ENCODE measurements around the gene HLA-A.

The HLA-A gene

GRCh38 chr6:29935273-29935955 lies 6.9 kb upstream of the HLA-A start:
- no peak for DNase-seq (ENCODE audit: low spot score)

GRCh38 chr6:29938746-29939508 lies 3.4 kb upstream of the HLA-A start:
- no peak for DNase-seq (ENCODE audit: low spot score)

GRCh38 chr6:29941016-29941415 lies 1.3 kb upstream of the HLA-A start:
- no peak for DNase-seq (ENCODE audit: low spot score)

GRCh38 chr6:29941471-29941870 lies 861 bp upstream of the HLA-A start:
- no peak for DNase-seq (ENCODE audit: low spot score)

GRCh38 chr6:29941916-29942274 lies 437 bp upstream of the HLA-A start:
- DNase-seq (ENCODE audit: low spot score) = peak; percentile 22

- DNase-seq (ENCODE audit: low spot score) = peak; percentile 11
These were observed 978 bp downstream of the HLA-A start for GRCh38 chr6:29943053-29943966.

- no peak for DNase-seq (ENCODE audit: low spot score)
These were observed 3.0 kb downstream of the HLA-A start for GRCh38 chr6:29945281-29945820.

DNA sequence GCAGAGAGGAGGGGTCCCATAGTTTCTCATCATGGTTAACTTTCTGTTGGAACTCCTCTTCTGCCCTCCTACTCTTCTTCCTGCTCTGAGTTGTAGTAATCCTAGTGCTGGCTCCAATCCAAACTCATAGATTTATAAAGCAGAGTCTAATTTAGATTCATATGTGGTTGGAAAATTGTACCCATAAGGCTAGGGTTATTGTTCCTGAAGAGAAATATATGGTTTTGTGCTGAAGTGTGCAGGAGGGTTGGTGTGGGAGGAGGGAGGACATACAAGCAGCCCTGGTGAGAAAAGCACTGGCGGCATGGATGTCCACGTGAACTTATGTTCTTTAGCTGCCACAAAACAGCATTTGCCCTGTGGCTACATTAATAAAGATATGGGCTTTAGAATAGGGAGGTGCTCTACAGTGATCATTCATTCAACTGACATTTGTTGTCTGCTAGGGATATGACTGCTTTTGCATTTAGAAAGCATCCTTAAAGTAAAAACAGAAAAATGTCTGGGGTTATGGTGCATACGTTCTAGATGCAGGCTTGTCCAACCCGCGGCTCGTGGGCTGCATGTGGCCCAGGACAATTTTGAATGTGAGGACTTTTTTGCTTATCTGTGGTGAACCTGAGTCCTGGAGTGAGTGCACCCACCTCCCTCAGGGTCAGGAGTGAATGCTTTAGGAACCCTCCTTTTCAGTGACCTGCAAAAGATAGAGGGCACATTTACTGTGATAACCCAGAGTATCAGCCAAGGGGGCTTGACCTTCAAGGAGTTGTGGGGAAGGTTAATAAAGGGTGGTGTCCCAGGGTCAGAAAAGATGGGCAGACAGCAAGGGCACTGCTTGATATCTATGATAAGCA lies 4.1 kb downstream of the HLA-A start:
- no peak for DNase-seq (ENCODE audit: low spot score)

DNA sequence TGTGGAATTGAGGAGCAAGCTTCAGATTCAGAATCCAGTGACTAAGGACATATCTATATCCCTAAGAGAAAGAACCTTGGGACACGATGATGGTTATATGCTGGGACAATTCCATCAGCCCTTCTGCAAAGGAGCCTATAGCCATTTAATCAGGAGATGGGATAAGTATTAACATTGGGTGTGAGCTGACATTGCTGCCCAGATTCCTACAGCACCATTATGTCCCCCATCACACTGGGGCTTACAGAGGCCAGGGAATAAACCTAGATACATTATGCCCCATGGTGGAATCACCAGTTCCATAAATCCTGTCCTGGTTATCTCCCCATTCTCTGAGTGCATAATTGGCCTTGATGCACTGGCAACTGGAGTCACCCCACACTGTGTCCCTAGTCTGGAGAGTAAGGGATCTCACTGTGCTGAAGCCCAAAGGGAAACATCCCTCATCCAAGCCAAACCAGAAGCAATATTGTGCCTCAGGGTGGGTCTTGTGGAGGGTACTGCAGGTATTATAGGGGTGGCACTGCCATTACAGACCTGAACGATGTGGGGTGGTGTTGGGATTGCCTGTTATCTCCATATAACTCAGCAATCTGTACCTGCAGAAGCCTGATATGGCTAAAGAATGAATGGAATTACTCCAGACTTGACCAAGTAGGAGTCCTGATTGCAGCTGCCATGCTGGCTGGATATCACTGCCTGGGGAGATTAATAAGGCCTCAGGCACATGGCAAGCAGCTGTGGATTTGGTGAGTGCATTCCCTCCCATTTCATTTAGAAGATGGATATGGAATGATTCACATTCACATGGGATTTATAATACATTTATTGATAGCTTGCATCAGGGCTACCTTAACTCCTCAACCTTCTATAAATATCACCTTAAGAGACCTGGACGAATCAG lies 5.0 kb downstream of the HLA-A start:
- no peak for DNase-seq (ENCODE audit: low spot score)

DNA sequence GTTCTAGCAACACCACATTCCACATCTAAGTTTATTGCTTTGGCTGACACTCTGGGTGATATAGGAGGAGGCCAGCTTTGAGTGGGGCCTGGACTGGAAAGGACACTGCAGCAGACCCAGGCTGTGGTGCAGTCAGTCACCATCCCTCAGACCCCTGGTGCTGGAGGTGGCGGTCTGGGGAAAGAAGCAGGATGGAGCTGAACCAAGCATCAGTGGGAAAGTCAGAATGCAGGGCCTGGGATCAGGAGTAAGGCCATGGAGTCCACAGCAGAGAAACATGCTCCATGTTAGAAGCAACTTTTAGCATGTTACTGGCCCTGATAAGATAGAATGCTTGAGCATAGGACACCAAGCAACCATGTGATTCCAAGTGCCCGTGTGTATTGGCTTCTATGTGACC lies 5.9 kb downstream of the HLA-A start:
- DNase-seq (ENCODE audit: low spot score) = no peak

GRCh38 chr6:29949934-29950333 lies 7.6 kb downstream of the HLA-A start:
- no peak for DNase-seq (ENCODE audit: low spot score)

DNA sequence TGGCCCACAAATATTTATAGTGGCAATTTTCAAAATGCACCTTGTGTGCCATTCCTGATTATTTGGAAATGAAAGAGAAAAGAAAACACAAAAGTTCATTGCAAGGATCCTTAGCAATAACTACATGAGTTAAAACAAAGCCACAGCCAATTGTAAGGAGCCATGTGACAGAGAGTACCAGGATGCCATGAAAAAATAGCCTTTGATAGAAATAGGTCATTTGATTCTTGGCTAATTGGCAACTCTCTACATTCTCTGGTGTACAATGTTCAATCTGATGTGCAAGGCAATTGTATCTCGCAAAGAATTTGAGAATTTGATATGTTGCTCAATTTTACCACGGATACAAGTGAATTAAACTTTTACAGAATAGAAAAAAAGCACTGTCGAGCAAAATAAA lies 9.6 kb downstream of the HLA-A start:
- DNase-seq (ENCODE audit: low spot score) = no peak

DNA sequence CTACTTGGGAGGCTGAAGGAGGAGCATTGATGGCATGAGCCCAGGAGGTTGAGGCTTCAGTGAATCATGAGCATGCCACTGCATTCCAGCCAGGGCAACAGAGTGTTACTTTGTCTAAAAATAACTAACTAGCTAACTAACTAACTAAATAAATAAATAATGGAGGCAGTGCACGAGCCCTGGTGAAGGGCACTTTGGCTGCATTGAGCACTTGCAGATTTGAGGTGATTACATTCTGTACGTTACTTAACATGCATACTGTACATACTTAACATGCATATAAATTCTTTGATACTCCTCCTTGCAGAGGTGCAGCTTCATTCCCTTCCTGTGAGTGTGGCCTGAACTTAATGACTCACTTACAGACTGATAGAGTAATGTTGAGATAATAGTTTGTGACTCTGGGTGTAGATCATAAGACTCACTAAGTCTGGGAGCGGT lies 10.7 kb downstream of the HLA-A start:
- peak; percentile 70 for DNase-seq (ENCODE audit: low spot score)

- no peak for DNase-seq (ENCODE audit: low spot score)
These were observed 11.4 kb downstream of the HLA-A start for GRCh38 chr6:29953686-29954085.

GRCh38 chr6:29954272-29954671 lies 11.9 kb downstream of the HLA-A start:
- DNase-seq (ENCODE audit: low spot score) = no peak

GRCh38 chr6:29955783-29956182 lies 13.5 kb downstream of the HLA-A start:
- DNase-seq (ENCODE audit: low spot score) = no peak

- DNase-seq (ENCODE audit: low spot score) = no peak
These were observed 14.2 kb downstream of the HLA-A start for GRCh38 chr6:29956518-29956917.

DNA sequence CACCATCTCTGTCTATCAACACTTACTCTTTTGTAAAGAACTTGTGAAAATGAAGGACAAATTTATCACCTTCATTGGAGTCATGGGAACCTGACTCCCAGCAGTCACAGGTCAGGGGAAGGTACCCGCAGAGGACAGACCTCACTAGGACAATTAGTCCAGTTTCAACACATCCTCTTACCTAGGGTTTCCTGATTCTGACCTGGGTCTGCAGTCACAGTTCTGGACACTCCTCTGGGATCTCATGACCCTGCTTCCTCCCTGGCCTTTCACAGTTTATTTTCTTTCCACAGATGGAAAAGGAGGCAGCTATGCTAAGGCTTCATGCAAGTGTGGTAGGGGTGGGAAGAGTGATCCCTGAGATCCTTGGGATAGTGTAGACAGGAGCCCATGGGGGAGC lies 15.7 kb downstream of the HLA-A start:
- DNase-seq (ENCODE audit: low spot score) = no peak

- DNase-seq (ENCODE audit: low spot score) = no peak
These were observed 16.6 kb downstream of the HLA-A start for GRCh38 chr6:29958921-29959320.

DNA sequence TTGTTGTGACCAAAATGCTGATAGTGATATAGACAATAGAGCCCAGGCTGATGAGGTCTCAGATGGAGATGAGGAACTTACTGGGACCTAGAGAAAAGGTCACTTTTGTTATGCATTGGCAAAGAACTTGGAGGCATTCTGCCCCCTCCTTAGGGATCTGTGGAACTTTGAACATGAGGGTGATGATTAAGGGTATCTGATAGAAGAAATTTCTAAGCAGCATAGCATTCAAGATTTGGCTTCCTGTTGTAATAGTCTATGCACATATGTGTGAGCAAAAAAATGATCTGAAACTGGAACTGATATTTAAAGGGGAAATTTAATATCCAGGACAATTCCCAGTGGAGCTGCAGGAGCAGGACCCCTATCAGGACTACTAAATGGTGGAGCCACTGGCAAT lies 17.1 kb downstream of the HLA-A start:
- DNase-seq (ENCODE audit: low spot score) = no peak

Measured in AG20443 (cell line).